Adrenal gland (tissue), 5 donors: ENCODE measurements around the gene LMO7.

ENCODE experiments used
- CTCF ChIP-seq, 6 experiments: fragments of 450-650 bp in 4 of 6; fragments of 200-600 bp in 2 of 6; sonication (generic) in 1 of 6; IDR thresholded peaks; 1 replicate in 5 of 6; 2 replicates in 1 of 6; pipeline versions ENCODE4 v1.5.1 to v1.8.0; 2016 to 2021; ENCODE audit warnings: antibody characterized with exemption in 6 of 6, mild to moderate bottlenecking in 2 of 6, moderate library complexity in 1 of 6
- POLR2A ChIP-seq, 2 donors: fragments of 450-650 bp; IDR thresholded peaks; one replicate each; pipeline ENCODE4 v1.6.1; 2017; ENCODE audit warnings: antibody characterized with exemption in 2 of 2, mild to moderate bottlenecking in 2 of 2, moderate library complexity in 1 of 2
- donor health status: DM: no; HTN: no; CAD: no.

GRCh38 chr13:75736173-75736572 lies 100.0 kb downstream of the LMO7 start:
- TF ChIP-seq CTCF (IDR thresholded peaks at IDR 0.05): no peak
- TF ChIP-seq POLR2A (IDR thresholded peaks at IDR 0.05): no peak
